GM19043 (cell line): ENCODE results near the gene TGFBR3.

Experiments used
- ATAC-seq: cut with Tn5 transposase; IDR thresholded peaks from one replicate; pipeline ENCODE4 v1.9.1; 2021; ENCODE audit warnings: low read depth; ENCODE audit not compliant: unreplicated experiment

TGFBR3 gene

DNA sequence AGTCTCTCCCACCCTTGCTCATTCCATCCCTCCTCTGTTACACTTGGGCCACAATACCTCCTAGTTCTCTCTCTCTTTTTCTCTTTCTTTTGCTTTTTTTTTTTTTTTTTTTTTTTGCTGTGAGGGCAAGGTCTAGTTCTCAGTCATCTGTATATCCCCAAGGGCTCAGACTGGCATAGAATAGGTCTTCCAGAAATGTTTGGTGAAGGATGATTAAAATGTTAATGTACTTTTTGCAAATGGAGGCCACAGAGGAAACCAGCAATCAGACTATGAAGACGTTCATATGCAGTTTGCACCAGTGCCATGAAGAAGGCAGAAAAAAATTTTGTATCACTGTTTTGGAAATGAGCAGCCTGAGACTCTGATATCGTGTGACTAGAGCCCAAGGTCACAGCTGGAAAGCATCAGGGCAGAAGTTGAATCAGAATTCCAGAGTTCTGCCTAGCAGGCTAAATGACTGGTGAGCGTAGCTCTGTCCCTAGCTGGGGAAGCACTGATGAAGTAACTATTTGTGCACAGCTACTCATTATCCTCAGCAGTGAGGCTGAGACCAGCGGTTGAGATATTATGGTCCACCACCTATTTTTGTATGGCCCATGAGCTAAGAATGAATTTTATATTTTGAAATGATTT is 186.5 kb downstream of the TGFBR3 start:
- no peak for ATAC-seq

DNA sequence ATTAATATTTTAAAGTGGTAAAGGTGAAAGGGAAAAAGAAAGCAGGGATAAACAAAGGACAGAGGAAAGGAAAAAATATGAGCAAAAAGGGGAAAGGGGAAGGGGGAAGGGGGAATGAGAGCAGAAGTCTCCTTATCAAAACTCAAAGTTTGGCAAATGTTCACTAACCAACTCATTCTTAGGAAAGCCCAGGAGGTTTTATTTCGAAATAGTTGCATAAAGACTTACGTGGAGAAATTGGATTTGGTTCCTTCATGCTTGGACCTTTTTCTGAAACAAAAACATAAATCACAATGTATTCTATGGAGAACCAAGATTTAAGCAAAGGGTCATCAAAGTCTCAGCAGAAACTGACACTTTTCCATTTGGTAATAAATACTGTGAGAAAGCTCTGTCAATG is 188.1 kb downstream of the TGFBR3 start:
- no peak for ATAC-seq

DNA sequence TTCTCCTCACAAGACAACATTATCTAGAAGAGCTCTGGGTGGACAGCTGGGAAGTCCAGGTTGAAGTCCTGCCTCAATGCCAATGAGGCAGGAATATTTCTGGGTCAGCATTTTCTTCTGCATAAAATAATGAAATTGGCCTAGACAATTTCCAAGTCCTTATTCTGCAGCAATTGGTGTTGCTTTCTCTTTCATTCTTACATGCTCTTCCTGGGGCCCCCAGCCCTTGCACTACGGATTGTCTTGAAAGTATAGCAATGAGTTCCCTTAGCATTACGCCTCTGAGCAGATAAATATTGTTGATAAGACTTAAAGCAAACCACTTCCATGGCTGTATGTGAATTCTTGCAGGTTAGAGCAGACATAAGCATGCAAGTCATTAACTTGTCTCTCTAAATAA is 188.5 kb downstream of the TGFBR3 start:
- peak; percentile 78 for ATAC-seq

DNA sequence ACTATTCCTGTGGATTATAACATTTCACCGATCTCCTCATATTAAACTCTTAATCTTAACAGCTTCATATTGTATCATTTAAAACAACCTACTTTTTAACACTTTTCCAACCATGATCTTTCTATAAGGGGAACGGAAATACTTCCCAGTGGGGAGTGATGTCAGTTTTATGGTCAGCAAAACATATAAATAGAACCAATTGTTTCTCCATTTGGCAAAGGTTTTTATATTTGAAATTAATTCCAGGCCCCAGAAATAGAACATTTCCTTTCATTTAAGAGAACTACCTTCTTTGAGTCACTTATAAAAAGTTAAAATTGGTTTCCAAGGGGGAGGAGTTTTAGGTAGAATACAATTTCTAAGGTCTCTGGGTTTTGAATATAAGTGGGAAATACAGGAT is 189.6 kb downstream of the TGFBR3 start:
- ATAC-seq = no peak

DNA sequence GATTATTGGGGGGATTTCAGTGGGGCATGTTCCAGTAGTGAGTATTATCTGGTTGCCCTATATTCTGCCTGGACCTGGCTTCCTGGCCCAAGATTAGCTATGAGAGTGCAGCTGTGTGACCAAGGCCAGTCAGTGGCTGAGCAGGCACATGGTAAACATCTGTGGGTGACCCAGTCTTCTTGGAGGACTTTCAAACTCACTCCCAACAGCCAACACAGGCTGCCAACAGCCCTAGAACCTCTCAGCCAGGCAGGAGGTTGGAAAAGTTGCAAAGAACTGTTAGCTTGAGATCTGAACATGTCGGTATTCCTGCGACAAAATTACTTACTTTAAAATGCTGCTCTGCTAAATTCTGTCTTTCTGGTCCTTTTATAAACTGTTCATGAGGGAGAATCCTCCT is 192.4 kb downstream of the TGFBR3 start:
- ATAC-seq = no peak

DNA sequence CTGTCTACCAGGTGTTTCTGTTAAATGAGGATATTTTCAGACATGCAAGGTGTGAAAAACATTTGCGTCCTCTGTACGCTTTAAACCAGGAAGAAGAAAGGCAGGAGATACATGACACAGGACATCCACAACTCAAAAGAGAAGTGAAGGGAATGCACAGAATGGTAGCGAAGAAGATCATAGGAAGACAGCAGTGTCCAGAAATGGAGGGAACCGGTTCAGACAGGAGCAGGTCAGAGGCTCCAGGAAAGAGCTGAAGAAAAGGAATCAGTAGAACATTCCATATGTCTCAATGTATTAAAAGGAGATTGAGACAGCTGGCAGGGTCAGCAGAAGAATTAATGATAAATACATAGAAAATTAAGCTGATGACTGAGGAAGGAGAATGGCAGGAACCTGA is 194.4 kb downstream of the TGFBR3 start:
- ATAC-seq = no peak

DNA sequence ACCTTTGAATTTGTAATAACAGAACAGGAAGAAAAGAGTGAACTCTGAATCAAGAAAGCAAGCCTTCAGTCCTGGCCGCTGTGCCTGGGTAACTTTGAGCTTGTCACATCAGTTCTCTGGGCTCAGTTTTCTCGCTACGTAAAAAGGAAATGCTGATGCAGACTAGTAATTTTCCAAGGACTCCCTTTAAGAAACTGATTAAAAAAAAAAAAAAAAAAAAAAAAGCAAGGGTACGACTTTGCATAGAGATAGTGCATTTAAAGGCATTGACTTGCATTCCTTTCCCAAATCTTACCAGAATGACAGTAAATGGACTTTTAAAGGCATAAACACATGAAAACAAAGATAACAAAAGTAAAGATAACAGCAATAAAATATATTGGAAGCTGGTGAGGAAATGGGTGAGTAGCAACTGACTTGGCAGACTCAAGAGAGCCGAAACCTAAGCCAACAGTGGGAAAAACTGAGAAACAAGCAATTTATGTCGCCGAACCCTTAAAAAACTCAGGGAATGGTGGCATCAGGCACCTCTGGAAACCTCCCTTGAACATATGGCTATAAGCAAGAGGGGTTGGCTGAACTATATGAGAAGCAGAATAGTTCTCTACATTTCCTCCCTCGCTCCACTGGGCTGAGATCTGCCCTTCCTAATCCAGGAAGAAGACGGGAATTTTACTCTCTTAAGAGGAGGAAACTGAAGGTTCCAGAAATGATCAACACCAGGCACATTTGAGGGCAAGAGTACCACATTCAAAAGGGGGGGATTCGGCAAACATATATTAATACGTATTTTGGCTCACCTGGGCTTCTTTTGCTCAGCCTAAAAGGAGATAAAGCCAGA is 196.1 kb downstream of the TGFBR3 start:
- no peak for ATAC-seq

DNA sequence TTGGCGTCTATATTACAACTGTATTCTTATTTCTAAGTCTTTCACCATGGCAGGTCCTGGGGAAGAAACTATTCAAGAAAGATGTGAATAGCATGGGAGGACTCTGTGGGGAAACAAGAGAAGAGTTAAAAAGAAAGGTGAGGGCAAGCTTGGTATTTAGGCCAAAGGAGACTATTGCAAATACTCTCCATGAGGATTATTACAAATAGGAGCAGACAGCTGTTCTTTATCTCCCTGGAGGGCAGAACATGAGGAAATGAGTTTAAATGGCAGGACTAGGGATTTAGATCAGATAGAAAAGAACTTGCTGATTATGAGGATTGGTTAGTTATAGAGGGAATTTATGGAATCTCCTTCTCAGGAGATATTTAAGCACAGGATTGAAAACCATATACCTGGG is 198.5 kb downstream of the TGFBR3 start:
- ATAC-seq = no peak

DNA sequence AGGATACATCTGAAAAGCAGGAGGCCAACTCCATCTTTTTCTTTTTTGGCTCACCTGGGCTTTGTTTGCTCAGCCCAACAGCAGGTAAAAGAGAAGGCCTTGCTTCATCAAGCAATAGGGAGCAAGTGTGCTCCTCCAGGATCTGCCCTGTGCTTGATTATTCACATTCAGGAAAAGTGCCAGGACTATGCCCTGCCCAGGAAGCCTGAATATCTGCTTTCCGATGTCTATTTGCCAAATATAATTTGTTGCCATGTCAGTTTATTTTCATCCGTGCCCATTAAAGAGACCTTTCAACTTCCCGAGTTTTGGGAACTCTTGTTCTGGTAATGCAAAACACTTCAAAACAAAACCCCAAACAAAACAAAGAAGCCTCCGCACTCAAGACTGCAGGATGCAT is 200.0 kb downstream of the TGFBR3 start:
- ATAC-seq = no peak

DNA sequence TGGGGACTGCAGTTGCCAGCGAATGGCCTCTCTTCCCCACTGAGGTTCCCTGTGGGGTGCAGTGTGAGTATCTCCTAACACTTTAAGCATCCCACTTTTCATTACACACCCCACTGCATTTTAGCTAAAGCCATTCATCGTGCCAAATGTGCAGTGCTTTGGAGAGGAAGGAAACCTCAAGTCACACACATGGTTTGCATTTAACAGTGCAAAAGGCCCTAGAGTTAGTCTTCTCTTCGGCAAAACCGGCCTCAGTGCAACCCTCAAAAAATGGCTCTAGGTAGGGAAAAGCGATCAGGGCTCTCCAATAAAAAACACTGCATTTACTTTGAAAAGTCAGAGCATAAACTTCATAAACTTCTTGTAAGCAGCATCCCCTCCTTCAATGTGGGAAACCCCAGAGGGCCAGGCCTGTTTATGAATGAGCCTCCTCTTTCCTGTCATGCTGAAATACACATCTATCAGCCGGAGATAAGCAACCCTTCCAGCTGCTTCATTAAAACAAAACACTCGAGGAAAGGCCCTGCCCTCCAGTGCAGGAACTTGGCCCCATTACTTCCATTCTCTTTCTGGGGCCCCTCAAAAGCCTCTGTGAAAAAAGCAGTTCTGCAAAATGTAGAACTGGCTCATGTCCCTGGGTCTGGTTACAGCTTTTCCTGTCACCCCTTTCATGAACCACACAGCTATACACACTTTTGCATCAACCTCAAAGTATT is 201.3 kb downstream of the TGFBR3 start:
- ATAC-seq = no peak

DNA sequence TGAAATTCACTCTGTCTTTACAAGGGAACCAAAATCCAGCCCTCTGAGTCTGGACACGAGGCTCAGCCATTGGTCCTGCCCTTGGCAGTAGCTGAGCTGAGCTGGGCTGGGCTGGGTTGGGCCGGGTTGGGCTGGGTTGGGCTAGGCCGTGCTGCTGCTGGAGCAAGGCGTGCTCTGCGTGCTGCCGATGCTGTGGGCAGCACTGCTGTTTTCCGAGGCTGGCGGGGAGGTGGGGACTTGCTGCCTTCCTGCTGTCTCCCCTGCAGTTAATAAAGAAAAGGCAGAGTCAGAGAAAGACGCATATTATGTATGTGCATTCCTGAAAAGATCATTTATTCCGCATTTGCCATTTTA is 202.4 kb downstream of the TGFBR3 start:
- ATAC-seq = no peak

DNA sequence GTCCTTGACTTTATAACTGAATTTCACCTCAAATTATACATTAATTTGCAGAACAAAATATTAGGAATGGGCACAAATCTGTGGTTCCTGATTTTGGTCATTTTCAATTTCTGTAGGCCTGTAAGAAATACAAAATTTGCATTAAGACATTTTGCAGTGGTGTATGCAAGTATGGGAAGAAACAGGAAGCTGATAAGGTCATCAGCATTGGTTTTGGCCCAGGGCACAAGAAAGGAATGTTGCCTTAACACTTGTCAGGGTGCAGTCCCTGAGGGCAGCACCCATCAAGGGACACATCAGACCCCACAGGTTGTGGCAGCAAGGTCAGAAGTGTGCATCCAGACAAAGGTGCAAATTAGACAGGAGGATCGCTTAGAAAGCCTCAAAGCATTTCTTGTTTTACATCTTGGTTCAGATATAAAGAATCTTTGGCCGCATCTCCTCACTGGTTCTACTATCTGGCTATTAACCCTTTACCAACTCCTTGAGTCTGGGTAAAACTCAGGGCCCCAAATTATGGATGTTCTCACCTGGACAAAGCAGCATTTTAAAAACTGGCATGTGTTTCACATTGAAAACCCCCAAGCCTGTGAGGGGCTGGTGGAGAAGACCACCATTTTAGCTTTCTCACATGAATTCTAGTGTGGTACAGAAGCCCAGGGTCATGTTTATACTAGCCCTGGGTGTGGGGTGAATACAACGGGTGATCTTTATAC is 202.9 kb downstream of the TGFBR3 start:
- ATAC-seq = no peak

DNA sequence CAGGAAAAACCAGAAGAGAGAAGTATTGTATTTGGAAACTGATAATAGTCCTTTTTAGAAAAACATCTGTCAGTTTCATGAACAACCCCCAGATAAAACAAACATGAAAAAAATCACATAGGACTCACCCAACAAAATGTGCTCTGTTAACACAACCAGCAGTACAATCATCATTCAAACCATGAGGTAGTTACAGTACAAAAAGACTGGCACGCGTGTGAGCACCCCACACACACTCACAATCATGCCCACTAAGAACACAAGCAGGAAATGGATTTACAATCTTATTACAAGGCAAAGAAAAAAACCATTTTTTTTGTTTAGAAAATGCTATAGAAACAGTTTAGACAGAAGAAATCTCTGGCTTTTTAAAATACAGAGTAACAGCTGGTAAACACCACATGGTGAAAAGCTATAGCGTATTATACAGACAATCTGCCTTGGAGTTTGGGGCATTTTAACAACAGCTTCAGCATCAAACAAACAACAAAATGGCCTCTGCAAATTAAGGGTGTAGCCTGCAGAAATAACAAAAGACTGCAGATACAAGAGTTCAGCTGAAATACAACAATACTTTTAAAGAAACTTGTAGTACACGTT is 205.3 kb downstream of the TGFBR3 start:
- no peak for ATAC-seq

DNA sequence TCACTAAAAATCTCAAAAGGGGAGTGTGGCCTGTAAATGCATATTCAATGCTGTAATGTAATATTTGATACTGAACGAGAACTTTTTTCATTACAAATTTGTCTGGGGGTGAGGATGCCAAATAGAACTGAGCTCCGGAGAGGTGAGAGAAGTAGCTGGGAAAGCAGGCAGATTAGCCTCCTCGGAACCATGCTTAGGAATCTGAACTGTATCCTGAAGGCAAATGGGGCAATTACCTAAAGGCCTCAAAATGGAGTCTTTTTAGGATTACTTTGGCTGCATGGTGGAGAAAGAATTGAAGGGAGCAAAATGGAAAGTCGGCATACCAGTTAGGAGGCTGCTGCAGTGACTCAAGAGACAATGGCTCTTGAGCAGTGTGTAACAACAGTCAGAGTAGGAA is 206.5 kb downstream of the TGFBR3 start:
- no peak for ATAC-seq

DNA sequence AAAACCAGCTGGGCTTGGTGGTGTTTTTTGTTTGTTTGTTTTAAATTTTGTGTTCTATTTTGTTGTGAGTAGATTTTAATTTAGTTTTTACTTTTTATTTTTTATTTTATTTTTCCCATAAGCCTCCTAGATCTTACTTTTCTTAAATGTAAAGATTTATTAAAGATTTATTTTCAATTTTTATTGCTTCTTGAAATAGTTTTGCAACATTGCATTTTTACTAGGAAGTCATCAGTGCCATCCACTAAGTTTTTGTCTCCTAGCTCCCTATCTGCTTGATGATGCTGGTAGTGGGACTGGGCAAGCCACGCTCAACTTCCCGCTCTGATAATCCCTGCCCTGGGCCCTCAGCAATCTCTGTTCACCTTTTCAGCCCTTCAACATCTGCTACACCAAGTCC is 209.9 kb downstream of the TGFBR3 start:
- no peak for ATAC-seq

DNA sequence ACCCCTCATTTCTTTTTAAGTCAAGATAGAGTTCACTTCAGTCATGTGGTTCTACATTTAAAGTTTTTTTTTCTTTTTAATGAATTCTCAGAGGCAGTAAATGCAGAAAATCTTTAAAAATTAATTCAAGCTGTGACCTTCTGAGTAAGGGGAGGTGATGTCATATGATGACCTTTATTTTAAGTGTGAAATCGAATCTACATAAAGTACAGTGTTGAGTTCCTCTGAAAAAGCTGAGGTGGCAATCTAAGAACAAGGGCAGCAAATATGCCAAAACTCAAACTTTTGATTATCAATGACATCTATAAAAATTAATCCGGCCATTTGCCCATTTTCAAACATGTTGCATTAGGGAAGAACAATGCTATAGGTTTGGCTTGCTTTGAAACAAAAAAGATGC is 211.8 kb downstream of the TGFBR3 start:
- no peak for ATAC-seq

DNA sequence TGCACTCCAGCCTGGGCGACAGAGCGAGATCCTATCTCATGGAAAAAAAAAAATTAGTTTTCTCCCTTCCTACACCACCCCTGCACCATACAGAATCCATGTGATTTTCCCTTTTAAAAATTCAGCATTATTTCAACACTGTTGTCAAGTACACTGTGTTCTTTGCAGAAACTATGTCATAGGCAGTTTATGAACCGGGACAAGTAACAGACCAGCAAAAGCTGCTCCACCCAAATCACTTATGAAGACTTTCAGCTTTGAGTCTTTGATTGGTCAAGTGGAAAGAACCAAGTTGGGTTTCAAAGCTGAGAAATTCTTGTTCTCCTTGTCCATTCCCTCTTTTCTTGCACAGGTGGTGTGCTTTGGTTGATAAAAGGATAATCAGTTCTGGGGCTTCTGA is 212.3 kb downstream of the TGFBR3 start:
- no peak for ATAC-seq

DNA sequence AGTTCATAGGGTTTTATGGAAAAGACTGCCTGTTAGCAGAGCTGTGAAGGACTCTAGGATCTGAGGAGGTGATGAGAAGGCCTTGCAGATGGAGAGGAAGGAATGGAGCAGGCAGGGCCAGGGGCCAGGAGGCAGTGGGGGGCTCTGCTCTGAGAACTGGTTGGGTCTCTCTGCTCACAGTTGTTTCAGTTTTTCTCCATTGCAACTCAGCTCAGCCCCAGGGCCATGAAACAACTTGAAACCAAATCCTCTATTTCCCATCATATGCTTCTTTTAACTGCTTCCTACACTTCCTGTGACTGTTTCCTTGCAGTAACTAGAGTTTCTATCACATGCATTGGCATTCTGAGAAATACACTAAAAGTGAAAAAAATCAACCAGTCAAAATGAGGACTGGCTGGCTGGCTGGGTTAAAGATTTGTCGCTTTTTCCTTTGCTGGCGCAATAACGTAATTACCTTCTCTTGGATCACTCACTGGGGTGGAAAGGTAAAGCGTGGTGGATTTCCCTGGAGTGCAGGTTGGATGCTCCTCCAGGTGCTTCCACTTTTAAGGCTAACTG is 213.3 kb downstream of the TGFBR3 start:
- no peak for ATAC-seq

DNA sequence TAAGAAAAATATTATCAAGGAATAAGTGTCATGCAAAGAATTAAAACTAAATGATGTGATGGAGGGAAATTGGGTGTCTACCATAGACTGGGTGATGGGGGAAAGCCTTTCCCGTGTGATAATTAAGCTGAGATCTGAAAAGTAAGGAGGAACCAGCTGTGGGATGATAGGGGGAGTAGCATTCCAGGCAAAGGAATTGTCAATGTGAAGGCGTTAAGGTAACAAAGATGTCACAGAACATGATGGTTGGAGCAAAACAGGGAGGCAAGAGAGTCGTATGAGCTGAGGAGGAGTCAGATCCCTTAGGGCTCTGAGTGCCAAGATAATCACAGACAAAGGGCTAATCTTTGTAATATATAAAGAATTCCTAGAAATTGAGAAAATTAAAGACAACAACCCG is 215.2 kb downstream of the TGFBR3 start:
- ATAC-seq = no peak

DNA sequence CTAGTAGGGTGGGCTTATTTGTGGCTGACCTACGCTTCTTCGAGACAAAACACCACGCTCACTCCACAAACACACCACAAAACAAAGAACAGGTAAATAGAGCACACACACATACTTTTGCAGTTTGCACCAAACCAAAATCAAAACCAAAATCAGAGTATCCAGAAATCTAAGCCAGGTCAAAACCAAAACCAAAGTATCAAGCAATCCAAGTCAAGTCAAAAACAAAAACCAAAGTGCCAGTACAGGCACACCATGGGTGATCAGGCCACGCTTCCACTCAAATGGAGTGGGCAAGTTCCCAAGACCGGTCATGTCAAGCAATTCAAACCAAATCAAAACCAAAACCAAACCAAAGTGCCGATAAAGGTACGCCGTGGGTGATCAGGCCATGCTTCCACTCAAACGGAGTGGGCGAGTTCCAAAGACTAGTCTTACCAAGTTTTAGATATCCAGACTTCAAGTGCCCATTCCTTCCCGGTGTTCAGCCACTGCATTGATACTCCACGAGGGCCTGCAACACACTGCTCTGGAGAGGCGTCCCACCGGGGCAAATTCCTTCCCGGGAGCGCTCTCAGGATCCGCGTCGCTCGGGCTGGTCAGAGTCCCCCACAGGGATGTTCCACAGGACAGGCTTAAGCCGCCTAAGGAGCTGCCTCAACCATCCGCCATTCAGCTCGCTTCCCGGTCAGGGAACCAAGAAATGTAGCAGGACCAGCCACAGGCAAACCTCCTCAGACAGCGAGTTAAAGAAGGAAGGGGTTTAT is 216.2 kb downstream of the TGFBR3 start:
- no peak for ATAC-seq
